NOMO-1 (cell line): ENCODE measurements around the gene PDE3A.
A peak's percentile ranks its signal among the peaks of the same experiment; 100 is the strongest.
"Not testable (repeated sequence)": the region's sequence is repeated elsewhere in the genome, so short reads cannot be mapped to it uniquely, and the experiment has no call there.

ENCODE experiments used
- DNase-seq, 2 experiments: peaks; one replicate each; lab custom pipeline; 2025; ENCODE audit not compliant: unreplicated experiment in 2 of 2; lab: John Stamatoyannopoulos, UW

The PDE3A gene

DNA sequence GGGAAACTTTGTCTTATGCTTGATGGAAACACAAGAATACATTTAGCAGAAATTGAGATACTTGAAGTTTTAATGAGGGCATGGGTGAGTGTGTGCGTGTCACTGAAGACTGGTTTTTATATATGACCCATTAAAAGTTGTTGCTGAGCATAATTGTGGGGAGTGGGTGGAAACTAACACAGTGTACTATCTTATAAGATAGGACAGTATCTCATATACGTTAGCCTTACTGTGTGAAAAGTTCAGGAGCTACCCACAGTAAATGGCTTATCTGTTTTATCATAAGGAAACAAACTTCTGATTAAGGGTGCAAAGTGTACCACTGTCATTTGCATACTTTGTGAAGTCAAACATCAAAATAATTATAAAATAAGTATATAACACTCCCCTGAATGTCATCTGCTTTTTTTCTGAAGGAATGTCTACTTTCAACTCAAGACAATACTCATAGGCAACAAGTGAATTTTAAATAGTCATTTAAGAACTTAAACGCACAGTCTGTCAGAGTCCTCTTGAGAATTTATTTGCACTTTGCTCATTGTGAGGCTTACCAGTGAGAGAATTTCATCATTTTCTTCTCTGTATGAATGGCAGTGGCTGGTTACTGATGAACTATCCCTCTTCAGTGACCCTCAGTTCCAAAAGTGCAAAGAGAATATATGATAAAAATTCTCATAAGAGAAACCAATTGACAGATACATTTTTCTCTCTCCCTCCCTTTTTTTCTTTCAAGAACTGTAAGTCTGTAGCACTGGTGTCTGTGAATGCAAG lies 4.2 kb downstream of the PDE3A start:
- no peak for DNase-seq

DNA sequence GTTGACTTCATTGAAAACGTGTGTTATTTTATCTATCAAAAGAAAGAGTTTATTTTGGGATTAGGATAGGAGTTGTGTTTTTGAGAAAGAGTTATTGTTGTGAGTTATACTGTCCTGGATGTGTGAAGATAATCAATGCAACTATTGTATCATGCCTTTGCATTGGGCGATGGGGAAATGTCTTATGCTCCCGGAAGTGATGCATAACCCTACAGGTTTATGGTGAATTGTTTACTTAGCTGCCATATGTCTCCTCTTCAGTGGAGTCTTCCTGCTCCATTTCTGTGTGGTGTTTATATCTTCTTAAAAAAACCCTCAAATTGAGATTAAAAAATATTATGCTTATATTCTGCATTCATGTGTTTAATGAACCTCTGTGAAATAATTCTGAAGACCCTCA lies 6.5 kb downstream of the PDE3A start:
- no peak for DNase-seq

DNA sequence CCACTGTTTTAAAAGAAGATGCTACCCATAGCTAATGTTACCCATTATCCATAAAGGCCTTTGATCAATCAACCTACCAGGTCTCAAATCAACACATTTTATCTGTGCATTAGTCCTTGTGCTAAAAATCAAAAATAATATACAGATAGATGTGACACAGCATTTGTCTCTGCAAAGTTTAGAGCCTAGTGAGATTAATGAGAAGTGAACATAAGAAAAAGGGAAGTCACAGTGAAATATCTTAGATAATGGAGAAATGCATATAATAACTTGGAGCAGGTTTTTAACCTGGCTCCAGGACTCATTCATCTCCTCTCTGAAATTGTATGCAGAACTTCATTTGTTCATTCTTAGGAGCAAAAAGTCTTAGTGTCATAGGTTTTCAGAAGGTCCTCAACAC lies 7.2 kb downstream of the PDE3A start:
- DNase-seq: peak in 1 of 2 experiments; percentile 37

- DNase-seq: peak in 1 of 2 experiments; percentile 14
These were observed 8.6 kb downstream of the PDE3A start for GRCh38 chr12:20376984-20377383.

DNA sequence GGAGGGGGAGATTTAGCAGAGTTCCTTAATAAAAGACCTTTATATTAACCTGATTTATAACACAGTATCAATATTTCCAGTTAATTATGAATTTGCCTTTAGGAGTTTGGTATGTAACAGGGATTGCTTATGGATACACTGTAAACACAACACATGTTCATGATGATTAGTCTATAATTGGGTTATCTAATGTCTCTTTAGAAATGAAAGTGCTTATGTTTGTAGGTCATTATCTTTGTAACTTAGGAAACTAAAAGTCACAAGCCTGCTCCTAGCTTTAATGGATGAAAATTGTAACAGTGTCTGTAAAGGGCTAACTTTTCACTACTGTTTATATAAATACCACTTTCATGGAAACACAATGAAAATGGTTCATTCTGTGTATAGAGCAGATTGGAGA lies 9.4 kb downstream of the PDE3A start:
- DNase-seq: no peak

- DNase-seq: peak in 1 of 2 experiments; percentile 11
These were observed 13.8 kb downstream of the PDE3A start for GRCh38 chr12:20382117-20382516.

- no peak for DNase-seq
These were observed 15.3 kb downstream of the PDE3A start for GRCh38 chr12:20383612-20384011.

DNA sequence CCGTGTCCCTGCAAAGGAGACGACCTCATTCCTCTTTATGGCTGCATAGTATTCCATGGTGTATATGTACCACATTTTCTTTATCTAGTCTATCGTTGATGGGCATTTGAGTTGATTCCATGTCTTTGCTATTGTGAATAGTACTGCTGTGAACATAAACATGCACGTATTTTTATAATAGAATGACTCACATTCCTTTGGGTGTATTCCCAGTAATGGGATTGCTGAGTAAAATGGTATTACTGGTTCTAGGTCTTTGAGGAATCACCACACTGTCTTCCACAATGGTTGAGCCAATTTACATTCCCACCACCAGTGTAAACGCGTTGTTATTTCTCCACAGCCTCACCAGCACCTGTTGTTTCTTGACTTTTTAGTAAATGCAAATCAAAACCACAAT lies 16.5 kb downstream of the PDE3A start:
- DNase-seq: not testable (repeated sequence)

DNA sequence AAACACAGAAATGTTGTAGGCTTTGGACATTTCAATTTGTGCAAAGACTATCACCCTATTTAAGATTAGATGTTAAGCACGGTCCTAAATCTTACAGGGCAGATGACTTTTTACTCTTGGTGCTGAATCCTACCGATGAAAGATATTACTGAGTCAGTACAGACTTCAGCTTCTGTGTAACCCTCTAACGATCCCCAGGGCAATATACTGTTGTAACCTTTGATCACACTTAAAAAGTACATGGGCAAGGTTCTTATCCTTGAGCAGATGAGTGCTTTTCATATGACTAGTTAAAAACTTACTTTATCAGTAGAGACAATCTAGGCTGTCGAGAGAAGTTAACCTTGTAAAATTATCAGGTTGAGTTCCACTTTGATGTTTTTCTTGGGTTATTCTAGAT lies 22.5 kb downstream of the PDE3A start:
- DNase-seq: no peak

DNA sequence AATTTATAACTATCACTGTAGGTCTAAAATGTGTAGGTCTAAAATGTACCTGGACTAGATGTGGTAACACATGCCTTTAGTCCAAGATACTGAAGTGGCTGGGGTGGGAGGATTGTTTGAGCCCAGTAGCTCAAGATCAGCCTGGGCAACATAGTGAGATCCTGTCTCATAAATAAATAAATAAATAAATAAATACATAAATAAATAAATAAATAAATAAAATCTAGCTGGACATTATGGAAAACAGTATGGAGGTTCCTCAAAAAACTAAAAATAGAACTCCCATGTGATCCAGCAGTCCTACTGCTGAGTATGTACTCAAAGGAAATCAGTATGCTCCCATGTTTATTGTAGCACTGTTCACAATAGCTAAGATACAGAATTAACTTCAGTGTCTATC lies 24.0 kb downstream of the PDE3A start:
- DNase-seq: no peak

DNA sequence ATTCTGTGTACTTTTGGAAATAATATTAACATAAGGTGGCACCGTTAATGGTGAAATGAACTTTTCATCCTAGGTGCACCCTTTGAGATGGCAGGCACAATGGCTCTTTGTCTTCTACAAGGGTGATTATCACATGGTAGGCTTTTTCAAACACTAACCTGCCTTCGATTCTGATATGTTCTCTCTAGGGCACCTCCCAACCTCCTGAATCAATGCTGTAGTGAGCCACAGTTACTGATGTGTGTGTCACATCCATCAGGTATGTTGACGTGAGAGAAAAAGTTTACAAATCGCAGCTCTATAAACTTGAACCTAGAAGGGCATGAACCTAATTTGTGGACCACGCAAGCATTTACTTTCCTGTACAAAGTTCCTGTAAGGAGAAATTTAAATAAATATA lies 25.4 kb downstream of the PDE3A start:
- DNase-seq: no peak

DNA sequence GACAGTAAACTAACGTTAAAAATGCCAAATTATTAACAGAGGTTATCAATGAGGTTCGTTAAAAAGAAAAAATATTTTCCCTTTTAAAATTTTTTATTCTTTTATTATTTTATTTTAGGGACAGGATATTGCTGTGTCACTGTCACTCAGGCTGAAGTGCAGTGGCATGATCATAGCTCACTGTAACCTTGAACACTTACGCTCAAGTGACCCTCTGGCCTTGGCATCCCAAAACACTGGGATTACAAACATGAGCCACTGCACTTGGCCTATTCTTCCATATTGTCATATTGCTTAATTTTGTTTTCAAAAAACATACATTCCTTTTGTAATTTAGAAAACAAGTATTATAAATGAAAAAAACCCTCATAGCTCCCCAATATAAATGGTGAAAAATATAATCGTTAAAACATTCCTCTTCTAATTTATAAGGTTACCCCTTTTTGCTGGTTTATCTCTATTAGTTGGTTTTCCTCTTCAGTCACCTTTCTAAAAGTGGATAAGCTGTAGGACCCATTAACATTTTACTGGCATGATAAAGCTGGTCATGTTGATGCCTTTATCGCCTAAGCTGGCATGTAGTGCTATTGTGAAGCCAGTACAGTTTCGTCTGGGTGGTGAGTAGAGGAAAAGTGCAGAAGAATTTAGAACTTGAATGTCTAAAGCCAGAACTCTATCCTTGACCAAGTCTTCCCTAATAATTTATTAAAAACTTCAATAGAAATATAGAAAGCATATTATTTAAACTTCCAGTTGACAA lies 27.6 kb downstream of the PDE3A start:
- no peak for DNase-seq

DNA sequence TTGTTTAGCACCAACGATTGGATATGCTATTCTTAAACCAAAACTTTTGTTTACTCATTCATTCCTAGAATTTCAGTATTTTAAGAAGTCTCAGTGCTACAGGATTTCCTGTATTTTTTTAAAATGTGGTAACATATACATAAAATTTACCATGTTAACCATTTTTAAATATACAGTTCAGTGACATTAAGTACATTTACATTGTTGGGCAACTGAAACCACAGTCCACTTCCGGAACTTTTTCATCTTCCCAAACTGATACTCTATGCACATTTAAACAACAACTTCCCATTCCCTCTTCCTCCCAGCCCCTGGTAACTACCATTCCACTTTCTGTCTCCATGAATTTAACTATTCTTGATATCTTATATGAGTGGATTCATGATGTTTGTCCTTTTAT lies 30.3 kb downstream of the PDE3A start:
- DNase-seq: peak; percentile 12 to 67

GRCh38 chr12:20400003-20400402 lies 31.7 kb downstream of the PDE3A start:
- no peak for DNase-seq

DNA sequence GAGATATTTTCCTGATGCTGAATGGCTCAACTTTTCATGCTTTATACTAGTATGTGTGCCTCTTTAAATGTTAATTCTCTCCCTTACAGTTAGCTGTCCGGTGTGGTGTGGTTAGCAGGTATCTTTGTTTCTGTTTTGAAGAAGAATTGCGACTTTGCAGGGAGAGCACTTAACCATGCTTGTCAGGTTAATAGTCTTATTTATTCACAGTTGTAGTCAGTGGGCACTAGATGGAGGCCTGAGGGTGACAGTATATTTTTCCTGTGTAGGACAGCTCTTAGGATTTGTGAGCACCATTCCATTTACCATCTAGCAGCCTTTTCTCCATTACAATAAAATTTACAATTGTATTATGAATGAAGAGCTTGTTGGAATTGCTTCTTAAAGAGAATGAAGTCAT lies 34.9 kb downstream of the PDE3A start:
- peak in 1 of 2 experiments; percentile 4 for DNase-seq

DNA sequence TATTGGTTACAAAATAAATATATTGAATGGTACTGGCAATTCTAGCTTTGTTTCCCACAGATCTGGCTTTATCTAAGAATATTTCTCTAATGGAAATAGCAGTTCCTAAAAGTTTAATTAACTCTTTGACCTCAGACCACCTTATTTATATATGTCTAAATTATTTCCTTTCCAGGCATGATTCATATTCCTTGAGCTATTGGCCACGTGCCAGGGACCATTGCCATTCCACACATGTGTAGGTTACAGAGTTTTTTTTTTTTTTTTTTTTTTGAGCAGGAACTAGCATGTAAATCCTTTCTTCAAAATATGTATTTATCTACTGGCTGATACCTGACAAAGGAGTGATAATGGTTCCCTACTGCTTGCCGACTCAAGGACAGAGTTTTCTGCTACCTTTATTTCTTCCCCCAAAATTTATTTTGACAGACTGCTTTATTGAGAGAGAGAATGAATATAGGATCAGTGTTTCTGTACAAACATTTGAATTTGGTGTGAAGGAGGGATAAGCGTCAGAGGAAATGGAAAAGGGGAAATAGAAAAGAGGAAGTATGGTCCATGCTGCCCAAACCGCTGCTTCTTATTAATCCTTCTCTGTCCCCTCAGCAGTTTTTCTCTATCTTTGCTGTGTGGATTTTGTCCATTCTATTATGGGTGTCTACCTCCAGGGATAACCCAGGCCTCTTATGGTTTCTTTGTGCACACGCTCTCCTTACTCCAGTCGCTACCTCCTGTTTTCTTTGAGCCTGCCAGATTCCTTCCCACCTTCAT lies 36.4 kb downstream of the PDE3A start:
- peak; percentile 71 to 89 for DNase-seq

DNA sequence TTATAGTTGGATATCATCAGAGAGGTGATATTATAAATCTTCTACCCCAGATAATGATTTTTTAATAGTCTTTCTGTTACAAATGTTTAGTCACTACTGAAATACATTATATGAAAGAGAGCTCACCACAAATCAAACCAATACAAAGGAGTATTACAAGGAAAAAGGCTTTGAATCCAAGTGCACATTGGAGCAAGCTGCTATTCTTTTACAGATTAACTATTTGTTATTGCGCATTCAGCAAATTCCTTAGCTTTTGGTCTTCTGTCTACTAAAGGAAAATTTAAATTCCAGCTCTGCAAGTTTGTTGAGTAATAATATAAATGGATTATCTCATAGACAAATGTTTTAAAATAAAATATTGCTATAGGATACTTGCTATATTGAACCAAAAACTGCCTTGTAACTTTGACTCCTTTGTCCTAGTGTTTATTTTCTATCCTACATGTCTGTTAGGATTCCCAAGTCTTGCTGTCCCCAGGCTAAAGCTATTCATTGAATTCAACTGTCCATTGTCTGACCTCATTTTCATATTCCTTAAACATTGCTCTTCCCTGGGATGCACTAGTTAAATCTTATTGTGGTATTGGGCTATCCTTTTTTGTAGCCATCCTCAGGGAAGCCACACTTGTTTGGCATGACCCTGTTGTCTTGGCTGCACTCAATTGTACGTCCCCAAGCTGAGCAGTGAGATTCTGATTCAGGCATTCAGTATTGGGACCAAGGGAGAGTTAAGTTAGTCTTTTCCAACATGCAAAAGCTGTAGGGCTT lies 41.5 kb downstream of the PDE3A start:
- no peak for DNase-seq

DNA sequence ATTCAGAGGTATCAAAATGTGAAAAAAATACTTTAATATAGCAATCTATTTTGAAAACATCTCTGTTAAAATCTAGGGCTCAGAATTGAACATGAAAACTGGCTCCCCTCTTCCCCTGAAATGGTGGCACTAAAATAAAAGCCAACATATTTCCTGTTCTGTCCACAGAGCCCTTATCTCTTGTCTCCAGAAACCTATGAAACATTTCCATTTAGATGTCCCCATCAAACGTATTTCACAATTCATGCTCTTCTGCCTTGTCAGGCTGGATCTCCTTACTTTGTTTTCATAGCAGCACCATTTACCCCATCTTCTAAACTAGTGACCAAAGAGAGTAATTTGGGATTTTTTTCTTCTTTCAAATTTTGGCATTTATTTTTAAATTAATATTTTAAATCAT lies 42.4 kb downstream of the PDE3A start:
- DNase-seq: peak in 1 of 2 experiments; percentile 20

DNA sequence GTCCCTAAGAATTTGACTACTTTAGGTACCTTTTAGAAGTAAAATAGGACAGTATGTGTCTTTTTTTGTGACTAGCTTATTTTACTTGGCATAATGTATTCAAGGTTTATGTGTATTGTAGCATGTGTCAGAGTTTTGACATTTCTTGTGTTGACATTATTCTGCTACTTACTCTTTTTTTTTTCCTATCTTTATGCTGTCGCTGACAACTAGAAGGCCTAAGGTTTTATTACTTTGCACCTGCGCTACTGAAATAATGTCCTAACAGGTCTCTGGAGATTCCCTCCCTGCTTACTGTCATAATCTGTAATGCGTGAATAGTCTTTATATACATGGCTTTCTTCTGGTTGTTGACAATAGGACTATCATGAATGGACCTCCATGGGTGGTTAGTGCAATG lies 43.0 kb downstream of the PDE3A start:
- DNase-seq: no peak

DNA sequence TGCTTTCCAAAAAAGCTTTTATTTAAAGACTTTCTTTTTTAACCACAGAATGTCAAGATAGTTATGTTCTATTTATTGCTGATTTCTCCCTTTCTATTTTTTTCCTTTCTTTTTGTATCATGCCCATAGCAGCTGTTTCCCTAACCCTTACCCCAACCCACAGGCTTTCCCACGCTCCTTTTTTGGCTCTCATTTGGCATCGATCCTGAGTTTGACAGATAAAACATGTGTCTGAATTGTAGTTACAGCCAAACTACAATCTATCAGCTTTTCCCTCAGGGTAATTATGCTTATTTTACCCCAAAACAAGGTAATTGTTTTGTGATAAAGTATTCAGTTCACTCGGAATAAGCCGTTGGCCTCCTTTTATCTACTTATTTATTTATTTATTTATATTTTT lies 46.7 kb downstream of the PDE3A start:
- DNase-seq: no peak

DNA sequence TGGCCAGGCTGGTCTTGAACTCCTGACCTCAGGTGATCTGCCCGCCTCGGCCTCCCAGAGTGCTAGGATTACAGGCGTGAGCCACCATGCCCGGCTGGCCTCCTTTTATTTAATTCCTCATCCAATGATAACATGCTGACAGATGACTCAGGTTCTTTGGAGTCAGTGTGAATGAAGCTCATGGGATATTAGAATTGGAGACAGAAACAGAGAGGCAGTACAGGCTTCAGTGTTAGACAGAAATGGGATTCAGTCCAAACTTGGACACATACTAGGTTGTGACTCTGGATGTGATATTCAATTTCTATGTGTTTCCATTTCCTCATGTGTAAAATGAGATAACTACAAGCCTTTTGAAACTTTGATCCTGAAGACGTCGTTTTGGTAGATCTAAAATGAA lies 47.3 kb downstream of the PDE3A start:
- no peak for DNase-seq
